ENCODE data around the gene GABBR2.

GRCh38 chr9:98702835-98703380 is 5.8 kb downstream of the GABBR2 start:
- TF ChIP-seq, protein P1, sequence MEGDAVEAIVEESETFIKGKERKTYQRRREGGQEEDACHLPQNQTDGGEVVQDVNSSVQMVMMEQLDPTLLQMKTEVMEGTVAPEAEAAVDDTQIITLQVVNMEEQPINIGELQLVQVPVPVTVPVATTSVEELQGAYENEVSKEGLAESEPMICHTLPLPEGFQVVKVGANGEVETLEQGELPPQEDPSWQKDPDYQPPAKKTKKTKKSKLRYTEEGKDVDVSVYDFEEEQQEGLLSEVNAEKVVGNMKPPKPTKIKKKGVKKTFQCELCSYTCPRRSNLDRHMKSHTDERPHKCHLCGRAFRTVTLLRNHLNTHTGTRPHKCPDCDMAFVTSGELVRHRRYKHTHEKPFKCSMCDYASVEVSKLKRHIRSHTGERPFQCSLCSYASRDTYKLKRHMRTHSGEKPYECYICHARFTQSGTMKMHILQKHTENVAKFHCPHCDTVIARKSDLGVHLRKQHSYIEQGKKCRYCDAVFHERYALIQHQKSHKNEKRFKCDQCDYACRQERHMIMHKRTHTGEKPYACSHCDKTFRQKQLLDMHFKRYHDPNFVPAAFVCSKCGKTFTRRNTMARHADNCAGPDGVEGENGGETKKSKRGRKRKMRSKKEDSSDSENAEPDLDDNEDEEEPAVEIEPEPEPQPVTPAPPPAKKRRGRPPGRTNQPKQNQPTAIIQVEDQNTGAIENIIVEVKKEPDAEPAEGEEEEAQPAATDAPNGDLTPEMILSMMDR (IDR thresholded peaks at IDR 0.05) = no peak
- TF ChIP-seq POLR2A (IDR thresholded peaks at IDR 0.05) = no peak

Data from adrenal gland (tissue), 5 donors.